Adrenal gland (tissue), 5 donors: ENCODE data around the gene GPR45.

Source experiments
- POLR2A ChIP-seq, 2 donors: fragments of 450-650 bp; IDR thresholded peaks; one replicate each; pipeline ENCODE4 v1.6.1; 2017; ENCODE audit warnings: antibody characterized with exemption in 2 of 2, mild to moderate bottlenecking in 2 of 2, moderate library complexity in 1 of 2
- TF ChIP-seq, protein P1 (sequence below), 6 experiments: fragments of 450-650 bp in 4 of 6; fragments of 200-600 bp in 2 of 6; sonication (generic) in 1 of 6; IDR thresholded peaks; 1 replicate in 5 of 6; 2 replicates in 1 of 6; pipeline versions ENCODE4 v1.5.1 to v1.8.0; 2016 to 2021; ENCODE audit warnings: antibody characterized with exemption in 6 of 6, mild to moderate bottlenecking in 2 of 6, moderate library complexity in 1 of 6
- donor health status: DM: no; HTN: no; CAD: no.

DNA sequence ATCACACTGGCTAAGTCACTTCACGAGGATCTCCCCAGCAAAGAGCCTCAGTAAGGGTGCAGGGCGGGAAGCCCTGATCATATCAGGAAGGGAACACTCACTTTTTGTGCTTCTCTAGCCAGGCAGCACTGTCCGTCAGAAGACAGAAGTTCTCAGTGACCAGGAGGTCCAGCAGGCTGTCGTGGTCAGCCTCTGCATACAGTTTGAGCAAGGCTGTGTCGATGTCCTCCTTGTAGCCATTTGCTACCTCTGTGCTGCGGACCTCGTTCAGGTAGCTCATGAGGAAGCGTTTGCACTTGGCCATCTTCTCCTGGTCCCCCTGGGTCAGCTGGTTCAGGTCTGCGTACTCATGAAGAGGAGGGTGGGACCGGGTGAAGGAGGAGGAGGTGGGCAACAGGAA is 38.7 kb downstream of the GPR45 start:
- TF ChIP-seq POLR2A (IDR thresholded peaks at IDR 0.05): no peak
- TF ChIP-seq, protein P1, sequence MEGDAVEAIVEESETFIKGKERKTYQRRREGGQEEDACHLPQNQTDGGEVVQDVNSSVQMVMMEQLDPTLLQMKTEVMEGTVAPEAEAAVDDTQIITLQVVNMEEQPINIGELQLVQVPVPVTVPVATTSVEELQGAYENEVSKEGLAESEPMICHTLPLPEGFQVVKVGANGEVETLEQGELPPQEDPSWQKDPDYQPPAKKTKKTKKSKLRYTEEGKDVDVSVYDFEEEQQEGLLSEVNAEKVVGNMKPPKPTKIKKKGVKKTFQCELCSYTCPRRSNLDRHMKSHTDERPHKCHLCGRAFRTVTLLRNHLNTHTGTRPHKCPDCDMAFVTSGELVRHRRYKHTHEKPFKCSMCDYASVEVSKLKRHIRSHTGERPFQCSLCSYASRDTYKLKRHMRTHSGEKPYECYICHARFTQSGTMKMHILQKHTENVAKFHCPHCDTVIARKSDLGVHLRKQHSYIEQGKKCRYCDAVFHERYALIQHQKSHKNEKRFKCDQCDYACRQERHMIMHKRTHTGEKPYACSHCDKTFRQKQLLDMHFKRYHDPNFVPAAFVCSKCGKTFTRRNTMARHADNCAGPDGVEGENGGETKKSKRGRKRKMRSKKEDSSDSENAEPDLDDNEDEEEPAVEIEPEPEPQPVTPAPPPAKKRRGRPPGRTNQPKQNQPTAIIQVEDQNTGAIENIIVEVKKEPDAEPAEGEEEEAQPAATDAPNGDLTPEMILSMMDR (IDR thresholded peaks at IDR 0.05): no peak
